GM12874 (cell line): Measurements from ENCODE around the gene SERPINE1.

Experiments
- TF ChIP-seq, protein P1 (sequence below): IDR thresholded peaks from 2 replicates; pipeline ENCODE4 v1.5.1; 2011; ENCODE audit warnings: low read depth, mild to moderate bottlenecking, control low read depth, low read length, moderate library complexity; ENCODE audit not compliant: insufficient read depth

SERPINE1 gene

DNA sequence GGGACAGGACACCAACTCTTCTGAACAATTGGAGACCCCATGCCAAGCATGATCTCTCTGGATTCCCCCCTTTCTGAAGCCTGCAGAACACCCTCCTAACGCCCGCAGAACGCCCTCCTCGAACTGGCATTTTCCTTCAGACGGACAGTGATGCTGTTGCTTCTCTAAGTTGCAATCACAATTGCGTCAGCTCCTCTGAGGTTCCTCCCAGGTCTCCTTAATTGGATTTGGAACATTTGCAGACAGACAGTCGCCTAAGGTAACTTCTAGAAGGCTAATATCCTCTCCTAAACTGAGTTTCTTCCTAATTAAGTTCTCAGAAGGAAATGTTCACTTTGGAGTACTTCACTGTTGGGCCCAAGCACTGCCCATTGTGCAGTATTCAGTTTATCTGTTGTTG lies 20.5 kb upstream of the SERPINE1 start:
- TF ChIP-seq, protein P1, sequence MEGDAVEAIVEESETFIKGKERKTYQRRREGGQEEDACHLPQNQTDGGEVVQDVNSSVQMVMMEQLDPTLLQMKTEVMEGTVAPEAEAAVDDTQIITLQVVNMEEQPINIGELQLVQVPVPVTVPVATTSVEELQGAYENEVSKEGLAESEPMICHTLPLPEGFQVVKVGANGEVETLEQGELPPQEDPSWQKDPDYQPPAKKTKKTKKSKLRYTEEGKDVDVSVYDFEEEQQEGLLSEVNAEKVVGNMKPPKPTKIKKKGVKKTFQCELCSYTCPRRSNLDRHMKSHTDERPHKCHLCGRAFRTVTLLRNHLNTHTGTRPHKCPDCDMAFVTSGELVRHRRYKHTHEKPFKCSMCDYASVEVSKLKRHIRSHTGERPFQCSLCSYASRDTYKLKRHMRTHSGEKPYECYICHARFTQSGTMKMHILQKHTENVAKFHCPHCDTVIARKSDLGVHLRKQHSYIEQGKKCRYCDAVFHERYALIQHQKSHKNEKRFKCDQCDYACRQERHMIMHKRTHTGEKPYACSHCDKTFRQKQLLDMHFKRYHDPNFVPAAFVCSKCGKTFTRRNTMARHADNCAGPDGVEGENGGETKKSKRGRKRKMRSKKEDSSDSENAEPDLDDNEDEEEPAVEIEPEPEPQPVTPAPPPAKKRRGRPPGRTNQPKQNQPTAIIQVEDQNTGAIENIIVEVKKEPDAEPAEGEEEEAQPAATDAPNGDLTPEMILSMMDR = no peak

DNA sequence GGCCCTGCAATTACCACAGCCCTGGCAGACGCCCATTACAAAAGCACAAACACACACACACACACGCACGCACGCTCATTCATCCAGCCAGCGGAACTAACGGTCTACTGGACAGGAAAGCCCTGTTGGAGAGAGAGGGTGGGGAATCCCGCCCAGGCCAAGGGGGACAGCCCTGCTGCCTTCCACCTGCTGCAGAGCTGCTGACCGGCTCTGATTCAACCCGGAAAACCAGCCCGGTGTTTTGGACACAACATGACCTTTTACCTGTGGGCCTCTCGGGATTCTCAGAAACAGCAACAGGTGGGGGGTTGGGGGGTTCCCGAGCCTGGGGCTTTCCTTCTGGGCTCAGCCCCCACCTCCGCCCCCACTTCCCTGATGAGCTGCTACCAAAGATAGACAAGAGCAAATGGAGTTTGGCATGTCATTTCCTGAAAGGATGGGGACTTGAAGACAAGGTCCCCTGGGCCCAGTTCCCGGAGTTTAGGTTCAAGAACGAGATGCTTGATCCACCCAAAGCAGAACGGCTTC lies 18.5 kb upstream of the SERPINE1 start:
- TF ChIP-seq, protein P1 = no peak

DNA sequence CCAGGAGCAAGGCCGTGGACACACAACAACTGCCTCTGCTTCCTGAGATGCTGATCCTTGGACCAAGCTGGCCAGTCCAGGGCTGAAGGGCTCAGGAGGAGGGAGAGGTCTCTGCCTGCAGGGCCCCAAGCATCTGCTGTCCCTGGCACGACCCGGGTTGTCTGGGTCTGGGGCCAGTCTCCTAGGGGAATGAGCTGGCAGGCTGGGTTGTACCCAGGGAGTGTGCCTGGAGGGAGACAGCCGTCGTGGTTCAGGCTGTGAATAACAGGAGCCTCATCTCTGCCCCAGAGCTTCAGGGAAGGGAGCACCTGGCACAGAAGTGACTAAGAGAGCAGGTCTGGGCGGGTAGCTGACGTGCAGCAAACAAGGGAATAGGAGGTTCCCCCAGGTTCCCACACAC lies 17.9 kb upstream of the SERPINE1 start:
- TF ChIP-seq, protein P1 = no peak

DNA sequence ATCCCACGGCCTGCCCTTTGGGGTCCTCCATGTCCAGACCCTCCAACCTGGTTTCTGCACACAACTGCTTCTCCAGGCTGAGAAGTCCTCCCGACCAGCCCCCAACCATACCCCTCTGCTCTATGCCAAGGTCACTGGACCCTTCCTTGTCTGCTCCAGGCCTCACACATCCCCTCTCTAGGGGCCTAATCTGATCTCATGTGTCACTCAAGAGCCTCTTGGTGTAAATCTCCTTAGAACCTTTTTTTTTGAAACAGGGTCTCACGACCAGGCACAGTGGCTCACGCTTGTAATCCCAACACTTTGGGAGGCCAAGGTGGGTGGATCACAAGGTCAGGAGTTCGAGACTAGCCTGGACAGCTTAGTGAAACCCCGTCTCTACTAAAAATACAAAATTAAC lies 17.5 kb upstream of the SERPINE1 start:
- TF ChIP-seq, protein P1 = no peak

DNA sequence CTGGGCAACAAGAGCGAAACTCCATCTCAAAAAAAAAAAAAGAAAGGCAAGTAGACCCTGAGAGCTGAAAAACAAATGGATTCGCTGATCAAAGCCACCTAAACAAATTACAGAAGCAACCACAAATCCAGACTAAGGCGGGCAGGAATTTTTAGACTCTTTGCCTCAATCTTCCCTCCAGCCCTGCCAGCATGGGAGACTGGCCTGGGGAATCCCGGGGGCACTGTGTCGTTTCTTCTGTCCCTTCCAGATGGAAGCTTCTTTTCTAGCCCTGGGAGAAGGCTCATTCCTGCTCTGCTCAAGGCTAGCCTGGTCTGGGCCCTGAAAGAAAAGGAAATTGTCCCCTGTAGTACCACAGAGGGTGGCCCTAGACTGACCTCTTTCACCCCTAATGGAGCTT lies 15.6 kb upstream of the SERPINE1 start:
- TF ChIP-seq, protein P1 = no peak

DNA sequence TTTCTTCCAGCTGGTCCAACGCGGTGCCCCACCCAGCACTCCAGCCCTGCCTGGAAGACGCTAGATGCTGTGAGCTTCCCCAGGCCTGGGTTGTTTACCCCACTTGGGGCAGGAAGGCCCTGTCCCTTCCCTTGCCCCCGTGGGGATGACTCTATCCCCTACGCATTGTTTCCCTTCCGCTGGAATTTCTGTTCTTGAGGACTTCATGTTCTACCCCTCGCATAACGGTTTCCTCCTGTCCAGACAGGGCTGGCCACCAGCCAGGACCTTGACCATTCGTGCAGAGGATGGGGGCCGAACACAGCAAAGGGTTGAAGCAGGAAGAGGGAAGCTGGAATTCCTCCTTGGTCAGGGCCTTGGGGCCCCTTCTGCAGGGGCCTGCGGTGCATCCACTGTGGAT lies 14.7 kb upstream of the SERPINE1 start:
- TF ChIP-seq, protein P1 = no peak

DNA sequence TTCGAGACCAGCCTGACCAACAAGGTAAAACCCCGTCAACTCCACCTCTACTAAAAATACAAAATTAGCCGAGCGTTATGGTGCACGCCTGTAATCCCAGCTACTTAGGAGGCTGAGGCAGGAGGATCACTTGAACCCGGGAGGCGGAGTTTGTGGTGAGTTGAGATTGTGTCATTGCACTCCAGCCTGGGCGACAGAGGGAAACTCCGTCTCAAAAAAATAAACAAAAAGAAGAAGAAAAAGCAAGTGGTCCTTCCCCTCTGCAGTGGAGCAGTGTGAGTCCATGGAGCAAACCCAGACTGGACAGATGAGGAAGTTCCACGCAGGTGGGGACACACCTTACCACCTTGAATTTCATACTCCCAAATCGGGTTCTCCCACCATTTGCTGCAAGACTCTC lies 13.1 kb upstream of the SERPINE1 start:
- TF ChIP-seq, protein P1 = no peak
